HG03280 (cell line): Measurements from ENCODE around the gene TMOD4.
"Not testable (repeated sequence)": the region's sequence is repeated elsewhere in the genome, so short reads cannot be mapped to it uniquely, and the experiment has no call there.

Experiments used
- ATAC-seq: cut with Tn5 transposase; IDR thresholded peaks from one replicate; pipeline ENCODE4 v1.9.1; 2021; ENCODE audit warnings: mild to moderate bottlenecking, moderate library complexity; ENCODE audit not compliant: unreplicated experiment

The TMOD4 gene

GRCh38 chr1:151175863-151176262 is at the start of gene TMOD4:
Gene TMOD4 (minus strand): TSS chr1:151175981. CDS start chr1:151174875, 1,106 bp downstream.
- ATAC-seq: no peak

DNA sequence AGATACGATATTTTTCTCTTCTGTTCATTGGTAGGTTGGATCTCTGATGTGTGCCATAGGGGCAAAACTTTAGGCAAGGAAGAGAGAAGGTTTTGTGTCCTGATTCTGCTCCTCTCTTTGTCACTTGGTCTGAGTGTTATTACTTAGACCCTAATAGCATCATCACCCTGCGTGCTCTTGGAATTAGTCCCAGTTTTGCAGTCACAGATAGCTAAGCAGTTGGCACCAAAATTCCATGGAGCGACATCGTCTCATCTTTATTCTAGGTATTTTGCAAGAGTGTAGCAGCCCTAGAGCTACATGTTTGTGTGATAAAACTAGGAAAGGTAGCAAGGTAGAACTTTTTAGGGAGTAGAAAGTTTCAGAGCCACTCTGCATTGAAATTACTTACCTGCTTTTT is 46.3 kb upstream of the TMOD4 start:
- ATAC-seq: no peak

DNA sequence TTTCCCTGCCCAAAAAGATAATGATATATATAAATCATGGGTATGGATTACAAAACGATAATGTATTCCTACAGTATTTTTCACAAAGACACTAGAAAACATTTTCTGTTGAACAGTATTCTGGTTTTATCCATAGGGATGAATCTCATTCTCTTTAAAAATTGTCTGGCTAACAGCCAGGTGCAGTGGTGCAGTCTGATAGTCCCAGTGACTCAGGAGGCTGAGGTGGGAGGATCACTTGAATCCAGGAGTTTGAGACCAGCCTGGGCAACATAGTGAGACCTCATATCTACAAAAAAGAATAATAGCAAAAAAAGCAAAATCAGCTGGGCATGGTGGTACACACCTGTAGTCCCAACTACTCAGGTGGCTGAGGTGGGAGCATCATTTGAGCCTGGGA is 45.8 kb upstream of the TMOD4 start:
- no peak for ATAC-seq

- ATAC-seq: no peak
These were observed 37.8 kb upstream of the TMOD4 start for GRCh38 chr1:151213560-151213959.

- no peak for ATAC-seq
These were observed 36.4 kb upstream of the TMOD4 start for GRCh38 chr1:151211972-151212705.

DNA sequence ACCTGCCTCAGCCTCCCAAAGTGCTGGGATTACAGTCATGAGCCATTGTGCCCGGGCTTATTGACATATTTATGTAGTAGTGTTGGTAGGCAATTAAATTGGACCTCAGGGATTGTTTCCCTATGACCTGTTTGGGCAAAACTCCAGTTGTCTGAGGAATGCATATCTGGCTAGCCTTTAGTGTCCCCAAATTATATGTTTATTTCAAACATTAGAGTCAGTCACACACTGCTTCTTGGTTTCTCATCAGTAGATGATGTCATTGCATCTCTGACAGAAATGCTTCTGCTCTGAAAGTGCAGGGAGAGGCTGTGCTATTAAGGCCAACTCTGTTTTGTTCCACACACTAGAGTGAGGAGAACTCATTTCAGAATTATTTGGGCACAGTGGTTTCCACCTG is 35.0 kb upstream of the TMOD4 start:
- no peak for ATAC-seq

DNA sequence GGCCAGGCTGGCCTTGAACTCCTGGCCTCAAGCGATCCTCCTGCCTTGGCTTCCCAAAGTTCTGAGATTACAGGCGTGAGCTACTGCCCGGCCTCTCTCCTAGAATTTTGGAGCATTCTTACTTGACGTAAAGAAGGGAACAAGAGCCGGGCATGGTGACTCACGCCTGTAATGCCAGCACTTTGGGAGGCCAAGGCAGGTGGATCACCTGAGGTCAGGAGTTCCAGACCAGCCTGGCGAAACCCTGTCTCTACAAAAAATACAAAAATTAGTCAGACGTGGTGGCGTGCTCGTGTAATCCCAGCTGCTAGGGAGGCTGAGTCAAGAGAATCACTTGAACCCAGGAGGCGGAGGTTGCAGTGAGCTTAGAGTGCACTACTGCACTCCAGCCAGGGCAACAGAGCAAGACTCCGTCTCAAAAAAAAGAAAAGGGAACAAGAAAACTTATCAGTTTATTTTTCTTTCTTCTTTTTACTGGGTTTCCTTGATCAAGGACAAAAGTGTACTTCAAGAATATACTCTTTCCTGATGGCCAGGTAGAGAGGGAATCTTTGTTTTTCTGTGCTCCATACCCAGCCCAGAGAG is 29.7 kb upstream of the TMOD4 start:
- ATAC-seq: not testable (repeated sequence)

DNA sequence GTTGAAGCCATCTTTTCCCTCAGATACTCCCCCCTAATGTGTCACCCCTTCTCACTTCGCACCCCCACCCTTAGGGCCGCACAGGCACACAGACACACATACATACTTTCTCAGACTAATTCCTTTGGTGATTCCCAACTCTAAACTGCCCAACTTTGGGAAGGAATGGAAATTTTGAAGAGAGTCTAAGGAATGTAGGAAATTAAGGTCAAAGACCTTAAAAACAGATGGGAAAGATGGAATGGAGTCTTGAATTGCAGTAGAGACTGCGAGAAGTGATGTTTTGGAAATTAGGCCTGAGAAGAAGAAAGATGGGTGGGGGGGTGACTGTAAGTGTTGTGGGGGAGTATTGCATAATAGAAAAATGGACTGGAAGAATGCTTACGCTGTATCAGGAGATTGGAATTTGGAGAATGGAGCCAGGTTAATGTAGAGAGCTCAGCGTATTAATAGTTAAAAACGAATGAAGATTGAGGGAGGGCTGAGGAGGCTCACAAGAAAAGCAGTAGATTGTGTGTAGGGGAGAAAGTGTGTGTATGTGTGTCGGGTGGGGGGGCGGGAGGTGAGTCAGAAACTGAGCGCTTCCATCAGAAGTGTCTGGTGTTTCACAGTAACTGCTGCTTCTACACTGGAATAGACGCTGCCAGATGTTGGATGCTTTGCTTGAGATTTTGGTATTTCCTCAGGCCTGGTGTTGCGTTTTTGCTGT is 24.2 kb upstream of the TMOD4 start:
- no peak for ATAC-seq

- peak; percentile 84 for ATAC-seq
These were observed 22.7 kb upstream of the TMOD4 start, which contains the start of gene PIP5K1A for GRCh38 chr1:151198254-151199127. Gene PIP5K1A (plus strand): TSS chr1:151198552. CDS start chr1:151198997, 445 bp downstream.

GRCh38 chr1:151197863-151198253 is 22.1 kb upstream of the TMOD4 start:
- peak; percentile 4 for ATAC-seq

DNA sequence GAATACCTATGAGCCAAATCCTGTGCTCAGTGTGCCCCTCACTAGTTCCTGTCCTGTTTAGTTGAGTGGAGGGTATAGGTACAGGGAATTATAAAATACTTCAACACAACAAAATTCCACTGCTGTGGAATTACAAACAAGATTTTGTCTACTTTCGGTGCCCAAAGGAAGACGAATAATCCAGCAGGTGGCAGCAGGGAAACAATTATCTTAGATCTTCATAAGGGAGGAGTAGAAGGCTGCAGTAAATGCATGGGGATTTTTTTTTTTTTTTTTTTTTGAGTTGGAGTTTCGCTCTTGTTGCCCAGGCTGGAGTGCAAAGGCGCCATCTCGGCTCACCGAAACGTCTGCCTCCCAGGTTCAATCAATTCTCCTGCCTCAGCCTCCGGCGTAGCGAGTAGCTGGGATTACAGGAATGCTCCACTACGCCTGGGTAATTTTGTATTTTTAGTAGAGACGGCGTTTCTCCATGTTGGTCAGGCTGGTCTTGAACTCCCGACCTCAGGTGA is 20.6 kb upstream of the TMOD4 start:
- ATAC-seq: no peak

DNA sequence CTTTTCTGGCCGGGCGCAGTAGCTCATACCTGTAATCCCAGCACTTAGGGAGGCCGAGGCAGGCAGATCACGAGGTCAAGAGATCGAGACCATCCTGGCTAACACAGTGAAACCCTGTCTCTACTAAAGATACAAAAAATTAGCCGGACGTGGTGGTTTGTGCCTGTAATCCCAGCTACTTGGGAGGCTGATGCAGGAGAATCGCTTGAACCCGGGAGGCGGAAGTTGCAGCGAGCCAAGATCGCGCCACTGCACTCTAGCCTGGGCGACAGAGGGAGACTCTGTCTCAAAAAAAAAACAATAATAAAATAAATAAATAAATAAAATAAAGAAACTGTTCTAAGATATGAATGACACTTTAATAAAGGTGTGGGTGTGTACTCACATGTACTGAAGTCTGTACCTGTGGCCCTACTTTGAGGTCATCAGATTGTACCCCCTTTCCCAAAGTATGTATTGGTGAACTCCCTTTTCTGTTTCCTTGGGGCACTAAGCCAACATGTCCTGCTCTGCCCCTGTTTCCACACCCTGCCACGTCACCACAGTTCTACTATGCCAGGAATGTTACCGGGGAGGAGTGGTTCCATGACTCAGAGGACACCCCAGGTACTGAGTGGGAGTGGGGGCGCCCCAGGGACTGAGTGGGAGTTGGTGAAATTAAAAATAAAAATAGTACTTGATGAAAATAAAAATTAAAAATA is 19.3 kb upstream of the TMOD4 start:
- ATAC-seq: not testable (repeated sequence)

DNA sequence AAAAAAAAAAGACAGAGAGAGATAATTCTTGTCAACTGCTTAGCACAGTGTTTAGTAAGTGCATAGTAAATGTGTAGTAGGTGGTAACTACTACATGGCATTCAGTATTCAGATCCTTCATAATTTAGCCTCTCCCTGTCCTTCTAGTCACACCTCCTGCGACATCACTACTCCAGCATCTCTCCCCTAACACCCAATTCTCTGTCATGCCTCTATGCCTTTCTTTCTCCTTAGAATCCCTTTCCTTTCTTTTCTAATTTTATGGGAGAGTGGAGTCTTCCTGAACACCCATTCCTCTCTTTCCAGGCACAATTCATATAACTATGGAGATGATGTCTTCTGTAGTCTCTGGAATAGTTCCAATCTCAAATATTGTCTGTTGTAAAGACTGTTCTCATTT is 18.1 kb upstream of the TMOD4 start:
- no peak for ATAC-seq

DNA sequence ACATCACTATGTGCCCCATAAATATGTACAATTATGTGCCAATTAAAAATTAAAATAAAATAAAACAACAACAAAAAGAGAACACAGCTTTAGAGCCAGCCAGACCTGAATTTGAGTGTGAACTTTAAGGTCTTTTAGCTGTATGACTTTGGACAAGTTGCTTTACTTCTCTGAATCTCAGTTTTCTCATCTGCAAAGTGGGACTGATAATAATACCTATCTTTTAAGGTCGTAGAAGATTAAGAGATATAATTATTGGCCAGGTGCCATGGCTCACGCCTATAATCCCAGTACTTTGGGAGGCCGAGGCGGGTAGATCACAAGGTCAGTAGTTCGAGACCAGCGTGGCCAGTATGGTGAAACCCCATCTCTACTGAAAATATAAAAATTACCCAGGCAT is 17.5 kb upstream of the TMOD4 start:
- no peak for ATAC-seq

- ATAC-seq: no peak
These were observed 16.3 kb upstream of the TMOD4 start for GRCh38 chr1:151192047-151192446.

DNA sequence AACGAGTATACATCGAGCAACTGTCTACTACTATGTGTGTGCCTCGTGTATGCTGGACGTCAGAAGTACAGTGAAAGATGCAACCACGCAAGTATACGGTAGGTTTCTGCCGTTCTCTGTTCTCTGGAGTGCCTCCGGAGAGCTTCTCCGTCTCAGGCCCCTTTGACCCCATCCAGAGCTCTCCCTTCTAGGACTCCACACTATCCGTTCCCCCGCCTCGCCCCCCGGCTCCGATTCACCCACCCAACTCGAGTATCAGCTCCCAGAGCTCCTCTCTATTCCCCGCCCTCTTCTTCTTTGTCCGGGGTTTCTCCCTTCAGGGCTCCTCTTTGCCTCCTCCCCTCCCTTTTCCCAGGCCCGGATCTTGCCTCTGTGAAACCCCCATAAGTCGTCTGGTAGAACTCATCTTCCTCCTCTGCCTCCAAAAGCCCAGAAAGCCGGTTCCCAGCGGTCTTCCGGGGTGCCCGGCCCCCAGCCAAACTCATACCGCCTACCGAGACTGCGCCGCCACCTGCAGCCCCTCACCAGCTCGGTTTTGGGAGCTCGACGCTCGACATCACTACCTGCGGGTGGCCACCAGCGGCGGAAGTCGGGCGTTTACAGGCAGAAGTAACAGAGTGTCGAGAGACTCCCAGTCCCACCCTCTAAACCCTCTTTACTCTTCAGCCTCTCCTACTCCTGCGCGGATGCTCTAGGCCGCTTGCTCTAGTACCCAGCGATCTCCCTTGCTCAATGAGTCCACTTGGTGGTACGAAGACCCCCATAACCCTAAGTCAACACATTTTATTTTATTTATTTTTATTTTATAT is 14.1 kb upstream of the TMOD4 start, which contains the start of gene VPS72:
Gene VPS72, minus strand, starts transcription at position 561 of the 809 bp plus-strand sequence. Its CDS starts 76 bp downstream, at position 485.
- peak; percentile 82 for ATAC-seq

DNA sequence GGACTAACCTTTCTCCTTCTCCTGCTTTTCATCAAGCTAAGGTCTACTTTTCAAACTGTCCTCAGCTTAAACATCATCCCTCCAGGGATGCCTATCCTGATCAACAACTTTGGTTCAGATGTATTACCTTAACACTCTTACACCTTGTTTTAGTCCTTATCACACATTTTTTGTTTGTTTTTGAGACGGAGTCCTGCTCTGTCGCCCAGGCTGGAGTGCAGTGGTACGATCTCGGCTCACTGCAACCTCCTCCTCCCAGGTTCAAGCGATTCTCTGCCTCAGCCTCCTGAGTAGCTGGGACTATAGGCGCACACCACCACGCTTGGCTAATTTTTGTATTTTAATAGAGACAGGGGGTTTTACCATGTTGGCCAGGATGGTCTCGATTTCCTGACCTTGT is 12.9 kb upstream of the TMOD4 start:
- not testable (repeated sequence) for ATAC-seq

- ATAC-seq: no peak
These were observed 11.4 kb upstream of the TMOD4 start for GRCh38 chr1:151187205-151187604.

DNA sequence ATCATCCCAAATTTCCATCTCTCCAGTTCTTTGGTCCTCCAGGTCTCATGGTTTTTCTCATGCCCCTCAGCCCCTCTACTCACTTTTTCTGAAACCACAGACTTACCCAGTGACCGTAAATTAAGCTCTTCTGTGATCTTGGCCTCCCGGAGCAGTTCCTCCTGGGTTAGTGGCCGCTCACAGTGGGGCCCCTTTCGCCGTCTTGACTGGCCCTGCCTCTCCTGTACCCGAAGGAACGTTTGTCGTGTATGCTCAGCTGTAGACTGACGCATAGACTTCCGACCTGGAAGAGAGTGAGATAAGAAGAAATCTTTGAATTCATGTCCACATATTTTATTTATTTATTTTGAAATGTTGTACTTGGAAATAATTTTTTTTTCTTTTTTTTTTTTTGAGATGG is 8.4 kb upstream of the TMOD4 start:
- no peak for ATAC-seq
